HG03039 (cell line): Measurements from ENCODE around the gene GCM1.

Experiments
- ATAC-seq: cut with Tn5 transposase; IDR thresholded peaks from one replicate; pipeline ENCODE4 v1.9.1; 2021; ENCODE audit warnings: mild to moderate bottlenecking, moderate library complexity; ENCODE audit not compliant: unreplicated experiment

Gene GCM1

DNA sequence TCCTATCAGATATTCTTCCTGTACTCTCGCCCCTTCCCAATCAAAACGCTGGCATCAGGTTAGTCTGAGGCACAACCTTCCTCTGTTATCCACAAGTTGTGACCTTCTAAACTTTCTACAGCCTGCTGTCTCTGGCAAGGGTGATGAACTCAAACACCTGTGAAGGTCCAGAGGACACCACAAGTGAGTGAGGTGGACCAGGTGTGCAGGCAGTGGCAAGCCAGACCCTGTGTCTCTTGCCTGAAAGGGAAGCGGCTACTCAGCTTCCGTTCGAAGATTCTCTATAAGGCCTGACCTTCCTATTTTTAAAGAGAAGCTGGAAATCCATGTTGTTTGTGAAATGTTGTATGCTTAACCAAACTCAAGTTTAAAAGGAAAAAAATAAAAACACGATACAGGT lies 36.8 kb downstream of the GCM1 start:
- ATAC-seq = no peak

DNA sequence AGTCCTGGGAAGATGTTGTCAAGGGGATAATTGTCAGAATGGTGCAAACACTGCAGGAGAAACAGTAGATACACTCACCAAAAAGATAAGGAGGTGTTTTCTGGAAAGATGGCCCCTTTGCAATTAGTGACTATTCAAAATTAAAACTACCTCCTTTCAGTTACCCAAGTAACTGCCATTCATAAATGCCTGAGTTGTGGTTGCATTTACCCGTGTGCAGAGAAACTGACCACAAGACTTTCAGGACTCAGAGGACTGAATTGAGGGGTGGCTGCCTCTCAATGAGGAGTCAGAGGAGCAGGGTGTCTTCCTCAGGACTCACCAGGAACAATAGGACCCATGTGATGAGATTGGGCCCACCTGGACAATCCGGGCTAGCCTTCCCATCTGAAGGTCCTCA lies 39.0 kb downstream of the GCM1 start:
- ATAC-seq = peak; percentile 59

DNA sequence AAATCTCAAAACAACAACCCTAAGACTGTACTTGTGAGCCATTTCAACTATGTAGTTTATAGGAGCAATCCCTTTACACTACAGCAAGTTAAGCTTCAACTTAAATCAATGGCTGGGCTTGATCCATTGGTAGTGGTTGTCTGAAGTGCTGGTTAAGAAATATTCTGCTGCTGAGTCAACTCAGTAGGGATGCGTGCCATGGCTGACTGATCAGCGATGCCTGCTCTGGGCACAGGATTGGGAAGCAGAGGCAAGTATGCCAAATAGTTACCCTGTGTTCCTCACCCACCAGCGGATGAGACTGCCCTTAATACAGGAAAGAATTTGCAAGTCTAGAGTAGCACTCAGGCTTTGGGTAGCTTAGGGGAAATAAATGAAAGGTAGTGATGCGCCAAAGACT lies 41.5 kb downstream of the GCM1 start:
- ATAC-seq = no peak

DNA sequence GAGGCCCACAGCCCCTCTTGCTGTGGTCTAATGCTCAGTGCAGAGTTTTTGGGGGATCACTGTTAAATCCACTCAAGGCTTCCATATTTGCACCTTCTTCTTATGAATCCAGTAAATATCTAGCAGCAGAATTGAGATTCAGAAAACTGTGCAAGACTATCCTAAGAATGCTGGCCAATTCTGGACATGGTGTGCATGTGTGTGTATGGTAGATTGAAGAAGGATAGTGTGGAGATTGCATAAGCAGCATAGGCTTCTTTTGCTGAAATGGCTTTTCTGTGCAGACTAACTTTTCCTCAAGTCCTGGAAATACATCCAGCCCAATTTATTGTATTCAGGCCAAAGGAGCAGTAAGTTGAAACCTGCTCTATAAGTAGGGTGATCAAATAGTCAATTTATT lies 43.7 kb downstream of the GCM1 start:
- no peak for ATAC-seq

DNA sequence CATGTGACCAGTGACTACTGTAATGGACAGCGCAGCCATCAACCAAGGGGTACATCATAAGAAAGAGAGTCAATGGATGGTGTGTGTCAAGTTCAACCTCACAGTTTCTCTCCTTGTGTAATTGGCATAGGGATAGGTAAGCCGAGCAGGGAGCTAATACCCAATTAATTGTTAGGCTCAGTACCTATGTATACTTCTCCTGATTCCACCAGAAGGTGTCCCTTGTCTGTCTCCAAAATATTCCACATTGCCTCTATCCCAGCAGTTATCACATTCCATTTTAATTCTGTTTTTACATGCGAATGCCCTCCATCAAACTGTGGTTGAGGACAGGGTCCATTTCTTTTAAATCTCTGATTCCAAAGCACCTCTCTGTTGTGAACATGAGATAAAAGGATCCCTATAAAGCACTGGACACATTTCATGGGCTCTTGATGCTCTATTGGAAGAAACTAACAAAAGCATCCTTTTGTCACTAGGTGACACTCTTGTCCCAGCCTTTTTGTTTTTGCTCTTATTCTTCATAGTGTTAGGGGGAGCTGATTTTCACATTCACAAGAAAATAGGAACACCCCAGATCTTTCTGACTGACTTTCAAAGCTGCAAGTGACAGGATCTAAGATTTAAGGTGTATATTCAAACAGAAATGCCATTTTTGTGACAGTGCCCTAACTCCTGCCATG lies 44.5 kb downstream of the GCM1 start:
- no peak for ATAC-seq

DNA sequence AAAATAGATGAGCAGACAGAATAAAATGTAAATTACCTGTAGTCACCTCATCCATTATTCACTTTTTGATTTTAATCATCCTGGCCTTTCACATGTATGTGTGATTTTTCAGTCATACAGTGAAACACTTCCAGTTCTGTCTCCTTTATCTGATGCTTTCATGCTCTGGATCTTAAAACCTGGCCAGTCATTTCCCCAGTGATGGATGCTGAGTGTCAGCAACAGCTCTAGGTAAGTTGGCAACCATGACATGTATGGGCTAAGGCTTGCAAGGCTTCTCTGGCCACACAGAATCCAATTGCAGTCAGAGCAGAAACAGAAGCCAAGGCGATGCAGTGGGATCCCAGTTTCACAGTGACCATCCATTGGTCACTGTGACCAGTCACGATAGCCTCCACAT lies 47.6 kb downstream of the GCM1 start:
- no peak for ATAC-seq

DNA sequence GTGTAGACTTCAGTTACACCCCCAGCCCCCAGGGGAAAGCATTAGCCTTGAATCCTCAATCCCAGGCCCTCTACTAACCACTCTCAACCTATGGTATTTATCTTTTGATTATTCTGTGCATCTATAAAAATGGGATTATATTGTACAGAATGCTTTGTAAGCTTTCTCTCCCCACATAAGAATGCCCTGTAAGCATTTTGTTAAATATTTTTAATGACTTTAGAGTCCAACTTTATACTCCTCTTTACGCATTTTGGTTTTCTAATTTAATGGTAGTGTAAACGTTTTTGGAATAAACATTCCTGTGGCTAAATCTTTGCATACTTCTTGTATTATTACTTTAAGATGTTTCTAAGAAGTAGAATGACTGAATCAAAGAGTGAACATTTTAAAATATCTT lies 48.1 kb downstream of the GCM1 start:
- no peak for ATAC-seq

DNA sequence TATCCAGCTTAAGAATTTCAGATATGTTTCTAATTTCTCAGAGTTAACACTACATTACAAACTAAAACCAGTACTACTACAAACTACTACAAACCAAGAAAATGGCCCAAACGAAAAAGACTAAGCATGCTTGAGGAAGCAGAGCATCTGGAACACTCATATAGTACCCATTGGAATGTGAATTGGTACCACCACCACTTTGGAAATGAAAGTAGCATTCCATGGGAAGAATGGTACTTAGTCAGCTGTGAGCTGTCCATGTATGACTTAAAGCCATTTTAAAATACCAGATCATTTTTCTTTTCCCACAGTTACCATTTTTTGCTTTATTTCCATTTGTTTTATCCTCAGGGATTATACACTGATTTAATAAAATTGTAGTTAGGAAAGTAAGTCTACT lies 52.9 kb downstream of the GCM1 start:
- no peak for ATAC-seq

DNA sequence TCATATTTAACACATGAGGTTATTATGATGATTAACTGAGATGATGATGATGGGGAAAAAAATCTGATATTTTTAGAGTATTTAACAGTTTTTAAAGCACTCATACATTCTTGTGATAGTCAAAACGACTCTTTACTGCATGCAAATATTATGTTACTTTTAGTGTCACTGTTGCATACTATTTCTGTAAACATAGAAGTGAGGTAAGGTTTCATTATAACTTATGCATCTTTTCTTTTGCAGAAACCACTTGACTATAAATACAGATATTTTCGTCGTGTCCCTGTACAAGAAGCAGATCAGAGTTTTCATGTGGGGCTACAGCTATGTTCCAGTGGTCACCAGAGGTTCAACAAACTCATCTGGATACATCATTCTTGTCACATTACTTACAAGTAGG lies 53.4 kb downstream of the GCM1 start:
- ATAC-seq = no peak

DNA sequence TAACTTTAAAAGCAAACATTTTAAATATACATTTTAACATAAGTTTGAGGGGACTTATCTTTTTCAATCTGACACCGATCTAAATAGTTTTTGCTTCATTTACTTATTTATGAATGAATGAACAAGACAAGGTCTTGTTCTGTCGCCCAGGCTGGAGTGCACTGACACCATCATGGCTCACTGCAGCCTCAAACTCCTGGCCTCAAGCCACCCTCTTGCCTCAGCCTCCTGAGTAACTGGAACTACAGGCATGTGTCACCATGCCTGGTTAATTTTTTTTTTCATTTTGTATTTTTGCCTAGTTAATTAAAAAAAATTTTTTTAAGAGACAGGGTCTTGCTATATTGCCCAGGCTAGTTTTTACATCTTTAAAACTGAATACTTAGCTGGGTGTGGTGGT lies 58.1 kb downstream of the GCM1 start:
- ATAC-seq = no peak

DNA sequence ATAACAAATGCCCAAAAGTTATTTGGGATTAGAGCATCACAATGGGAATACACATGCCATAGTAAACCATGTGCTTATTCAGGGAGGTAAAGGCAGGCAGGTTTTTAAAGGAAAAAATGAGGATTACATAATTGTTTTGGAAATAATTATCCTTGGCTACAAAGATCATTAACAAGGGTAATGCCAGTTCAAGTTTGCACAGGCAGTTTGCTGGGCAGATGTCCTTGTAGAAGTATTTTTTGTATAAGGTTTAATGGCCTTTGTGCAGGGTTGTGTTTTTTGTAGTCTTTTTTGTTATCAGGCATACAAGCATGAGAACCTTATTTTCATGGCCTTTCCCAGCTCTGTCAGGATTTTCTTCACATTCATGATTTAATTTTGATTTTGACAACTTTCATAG lies 58.7 kb downstream of the GCM1 start:
- ATAC-seq = no peak

DNA sequence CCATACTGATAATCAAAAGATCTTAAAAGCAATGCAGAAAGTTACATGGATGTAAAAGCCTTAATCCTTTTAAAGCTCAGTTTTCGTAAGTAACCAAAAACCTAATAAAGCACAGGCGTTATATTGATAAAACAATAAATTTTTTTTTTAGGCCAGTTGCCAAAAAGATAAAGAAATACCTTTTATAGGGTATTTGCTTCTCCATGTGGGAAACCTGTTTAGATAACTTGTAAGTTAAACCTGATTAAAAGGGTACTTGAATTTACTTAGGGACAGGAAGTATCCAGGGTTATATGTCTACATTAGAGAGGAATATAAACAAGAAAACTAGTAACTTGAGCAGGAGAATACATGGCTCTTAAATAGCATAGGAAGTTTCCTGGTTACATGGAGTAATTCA lies 62.3 kb downstream of the GCM1 start:
- no peak for ATAC-seq

DNA sequence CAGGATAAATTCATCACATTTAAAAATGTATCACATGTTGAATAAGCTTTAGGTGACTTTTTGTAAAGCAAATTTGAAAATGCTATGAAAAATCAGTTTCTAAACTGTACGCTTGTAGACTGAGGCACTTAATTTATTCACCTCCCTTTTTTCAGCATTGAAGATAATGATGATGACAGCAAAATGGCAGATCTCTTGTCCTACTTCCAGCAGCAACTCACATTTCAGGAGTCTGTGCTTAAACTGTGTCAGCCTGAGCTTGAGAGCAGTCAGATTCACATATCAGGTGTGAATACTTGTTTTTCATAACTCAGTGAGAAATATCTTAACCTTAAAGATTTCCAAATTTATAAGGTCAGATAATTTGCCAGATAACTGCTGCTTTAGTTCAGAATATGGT lies 67.8 kb downstream of the GCM1 start:
- no peak for ATAC-seq
